Esophagus squamous epithelium (tissue), 5 donors: ENCODE results near the gene TRABD2B. TPM values are rescaled to one million over a fixed set of nuclear protein-coding genes. Genes with fewer than 3 reads are reported as not detected.

Source experiments
- DNase-seq: peaks from one replicate; lab custom pipeline; 2025; lab: John Stamatoyannopoulos, UW
- H3K27ac ChIP-seq, 4 donors: fragments of 200-600 bp; sonication (generic); one replicate each; pipeline ENCODE4 v1.5.1; 2016 to 2019; ENCODE audit warnings: mild to moderate bottlenecking in 1 of 4
- H3K27me3 ChIP-seq, 4 donors: fragments of 200-600 bp; sonication (generic); 1 replicate in 3 of 4; 2 replicates in 1 of 4; pipeline versions ENCODE4 v1.5.1 to v1.6.0; 2017 to 2021; ENCODE audit warnings: antibody characterized with exemption in 1 of 4
- H3K36me3 ChIP-seq, 3 donors: fragments of 200-600 bp; sonication (generic); one replicate each; pipeline ENCODE4 v1.5.1; 2016 to 2019
- H3K4me1 ChIP-seq, 3 donors: fragments of 200-600 bp; sonication (generic); one replicate each; pipeline ENCODE4 v1.5.1; 2017 to 2019
- H3K4me3 ChIP-seq, 4 donors: fragments of 200-600 bp; sonication (generic); 1 replicate in 3 of 4; 2 replicates in 1 of 4; pipeline ENCODE4 v1.5.1; 2016 to 2019; ENCODE audit warnings: mild to moderate bottlenecking in 2 of 4, moderate library complexity in 1 of 4
- H3K9me3 ChIP-seq, 3 donors: fragments of 200-600 bp; sonication (generic); one replicate each; pipeline ENCODE4 v1.5.1; 2016 to 2019
- POLR2A ChIP-seq, 4 donors: fragments of 450-650 bp; IDR thresholded peaks; one replicate each; pipeline ENCODE4 v1.6.1; 2017; ENCODE audit warnings: antibody characterized with exemption in 4 of 4, mild to moderate bottlenecking in 4 of 4, moderate library complexity in 3 of 4
- WGBS, 2 donors: methylation state at CpG; one replicate each; pipeline ENCODE4 v1.1.5; 2018; 5-methylcytosine and 5-hydroxymethylcytosine counted together
- intact Hi-C: fragments of 100-400 bp; cut with DNase I; formaldehyde crosslinking; loops from one replicate; pipeline ENCODE4 v1.15.0; 2022
- total RNA-seq, 4 donors: library from RNA; depleted of rRNA; stranded (reverse); fragments of >200 nt; gene quantifications; one replicate each; pipeline ENCODE4 v1.1.0, GENCODE V29; 2016
- TF ChIP-seq, protein P1 (sequence below), 6 experiments: fragments of 450-650 bp in 4 of 6; fragments of 200-600 bp in 2 of 6; sonication (generic) in 2 of 6; IDR thresholded peaks; one replicate each; pipeline ENCODE4 v1.5.1; 2016 to 2019; ENCODE audit warnings: antibody characterized with exemption in 6 of 6, mild to moderate bottlenecking in 4 of 6, moderate library complexity in 4 of 6
- donor health status: DM: yes; HTN: yes; CAD: no.

The TRABD2B gene
- total RNA-seq, 4 donors from 2014 or later, result 0.26 to 1.7 (median 0.50) TPM

DNA sequence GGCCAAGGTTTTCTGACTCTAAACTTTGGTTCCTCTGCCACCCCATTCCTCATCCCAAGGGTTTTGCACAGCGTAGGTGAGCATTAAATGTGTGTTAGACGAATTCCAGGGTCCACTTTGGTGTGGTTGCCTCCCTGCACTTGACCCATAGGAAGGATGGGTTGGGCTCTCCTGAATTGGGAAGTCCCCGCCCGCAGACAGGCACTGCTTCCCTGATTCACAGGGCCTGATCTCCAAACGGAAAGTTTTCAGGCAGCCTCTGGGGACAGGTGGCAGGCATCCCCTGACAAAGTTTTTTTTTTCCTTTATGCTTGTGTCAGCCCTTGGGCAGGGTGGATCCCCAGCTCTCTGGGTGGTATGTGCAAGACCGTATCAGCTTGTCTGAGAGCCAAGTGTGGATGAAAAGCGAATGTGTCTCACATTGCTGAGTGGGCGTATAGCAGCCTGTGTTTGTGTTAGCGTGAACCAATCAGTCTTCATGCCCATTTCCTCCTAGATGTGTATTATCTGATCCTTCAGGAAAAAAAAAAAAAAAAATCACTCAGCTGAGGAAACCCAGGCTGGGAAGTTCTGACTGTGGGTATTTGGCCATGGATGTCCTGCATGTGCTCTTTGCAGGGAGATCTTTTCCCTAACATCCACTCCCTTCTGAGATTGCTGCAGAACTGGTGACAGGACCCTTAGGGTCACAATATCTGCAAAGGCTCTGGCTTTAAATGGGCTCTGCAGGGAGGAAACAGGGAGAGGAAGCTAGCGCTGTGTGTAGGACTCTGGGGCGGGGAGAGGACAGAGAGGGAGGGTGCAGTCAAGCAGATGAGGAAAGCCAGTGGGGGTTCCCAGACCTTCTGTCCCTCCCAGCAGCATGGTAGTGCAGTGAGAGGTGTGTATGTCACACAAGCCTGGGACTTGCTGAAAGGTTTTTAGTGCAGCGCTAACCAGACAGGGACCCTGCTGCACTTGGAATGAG is 42.2 kb upstream of the TRABD2B start:
- 24 to 32% methylated on average over 11 of the region's 12 CpGs for WGBS, 2 donors
- Histone ChIP-seq H3K9me3 (no peaks in the 10 kb centered on the region), H3K4me1 (peaks cover 0 to 16% (median 14%) of the 10 kb centered on the region in 3 donors), H3K36me3 (no peaks in the 10 kb centered on the region), H3K4me3 (no peak overlapping the region), H3K27ac (no peak overlapping the region), H3K27me3 (peaks cover 0 to 39% (median 0%) of the 10 kb centered on the region in 4 donors)
- TF ChIP-seq, protein P1, sequence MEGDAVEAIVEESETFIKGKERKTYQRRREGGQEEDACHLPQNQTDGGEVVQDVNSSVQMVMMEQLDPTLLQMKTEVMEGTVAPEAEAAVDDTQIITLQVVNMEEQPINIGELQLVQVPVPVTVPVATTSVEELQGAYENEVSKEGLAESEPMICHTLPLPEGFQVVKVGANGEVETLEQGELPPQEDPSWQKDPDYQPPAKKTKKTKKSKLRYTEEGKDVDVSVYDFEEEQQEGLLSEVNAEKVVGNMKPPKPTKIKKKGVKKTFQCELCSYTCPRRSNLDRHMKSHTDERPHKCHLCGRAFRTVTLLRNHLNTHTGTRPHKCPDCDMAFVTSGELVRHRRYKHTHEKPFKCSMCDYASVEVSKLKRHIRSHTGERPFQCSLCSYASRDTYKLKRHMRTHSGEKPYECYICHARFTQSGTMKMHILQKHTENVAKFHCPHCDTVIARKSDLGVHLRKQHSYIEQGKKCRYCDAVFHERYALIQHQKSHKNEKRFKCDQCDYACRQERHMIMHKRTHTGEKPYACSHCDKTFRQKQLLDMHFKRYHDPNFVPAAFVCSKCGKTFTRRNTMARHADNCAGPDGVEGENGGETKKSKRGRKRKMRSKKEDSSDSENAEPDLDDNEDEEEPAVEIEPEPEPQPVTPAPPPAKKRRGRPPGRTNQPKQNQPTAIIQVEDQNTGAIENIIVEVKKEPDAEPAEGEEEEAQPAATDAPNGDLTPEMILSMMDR (IDR thresholded peaks at IDR 0.05), result no peak
- TF ChIP-seq POLR2A (IDR thresholded peaks at IDR 0.05), result no peak
- DNase-seq, result no peak
- intact Hi-C loops, result no loop called here

DNA sequence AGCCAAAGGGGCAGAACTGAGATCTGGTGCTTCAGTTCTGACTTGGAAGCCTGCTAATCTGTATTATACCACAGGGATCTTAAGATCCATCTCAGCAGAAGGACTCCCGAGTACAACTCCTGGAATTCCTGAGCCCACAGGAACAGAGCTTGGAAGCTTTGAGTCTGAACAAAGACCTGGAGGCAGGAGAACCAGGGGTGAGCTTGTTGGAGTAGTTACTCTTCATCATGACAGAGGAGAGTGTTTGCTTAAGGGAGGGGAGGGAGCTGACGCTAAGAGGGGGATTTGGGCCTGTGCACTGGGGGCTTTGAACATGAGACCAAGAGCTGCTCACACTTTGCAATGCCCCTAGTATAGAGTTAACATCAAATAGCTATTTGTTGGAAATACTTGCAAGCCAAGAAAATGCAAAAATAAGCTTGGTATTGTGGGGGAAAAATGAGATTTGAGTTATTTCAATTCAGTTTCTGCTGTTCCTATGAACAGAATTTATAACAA is 41.1 kb upstream of the TRABD2B start:
- intact Hi-C loops, result no loop called here
- H3K9me3 ChIP-seq, result no peaks in the 10 kb centered on the region
- peaks cover 0 to 16% (median 14%) of the 10 kb centered on the region in 3 donors for H3K4me1 ChIP-seq
- 60 to 65% methylated on average over 2 of the region's 2 CpGs for WGBS, 2 donors
- no peak for DNase-seq
- no peak overlapping the region for H3K27ac ChIP-seq
- no peak overlapping the region for H3K4me3 ChIP-seq
- H3K27me3 ChIP-seq, result peaks cover 0 to 43% (median 0%) of the 10 kb centered on the region in 4 donors
- no peak for TF ChIP-seq POLR2A (IDR thresholded peaks at IDR 0.05)
- TF ChIP-seq, protein P1 (IDR thresholded peaks at IDR 0.05), result no peak
- H3K36me3 ChIP-seq, result no peaks in the 10 kb centered on the region

DNA sequence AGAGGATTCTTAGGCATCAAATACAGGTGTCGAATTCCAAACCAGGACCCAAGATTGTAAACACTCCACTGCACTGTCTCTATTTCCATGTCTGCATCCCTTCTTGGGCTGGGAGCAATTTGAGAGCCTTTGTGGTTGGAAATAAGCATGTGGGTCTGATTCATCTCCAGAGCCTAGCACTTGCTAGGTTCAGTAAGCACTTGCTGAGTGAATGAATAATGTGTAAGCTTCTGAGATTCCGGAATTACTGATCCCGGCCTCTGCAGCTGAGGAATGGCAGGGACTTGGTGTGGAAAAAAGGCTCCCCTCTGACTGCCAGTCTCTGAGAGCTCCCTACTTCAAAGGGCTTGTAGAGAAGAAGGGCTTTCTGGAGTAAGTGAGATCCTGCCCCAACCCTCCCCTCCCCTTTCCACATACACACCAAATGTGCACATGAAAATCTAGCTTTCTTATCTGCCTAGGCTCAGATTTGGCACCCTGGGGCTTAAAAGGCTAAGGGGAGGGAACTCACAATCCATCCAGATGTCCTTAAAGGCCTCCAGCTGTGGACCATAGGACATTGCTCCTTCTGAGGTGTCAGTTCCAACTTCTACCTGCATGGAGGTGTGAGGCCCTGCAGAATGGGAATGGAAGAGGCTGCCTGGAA is 39.6 kb upstream of the TRABD2B start:
- Histone ChIP-seq H3K4me1 (peaks cover 0 to 16% (median 14%) of the 10 kb centered on the region in 3 donors), H3K27ac (no peak overlapping the region), H3K9me3 (no peaks in the 10 kb centered on the region), H3K36me3 (no peaks in the 10 kb centered on the region), H3K27me3 (peaks cover 0 to 41% (median 0%) of the 10 kb centered on the region in 4 donors), H3K4me3 (no peak overlapping the region)
- intact Hi-C loops, result no loop called here
- no peak for DNase-seq
- WGBS, 2 donors, result 73 to 79% methylated on average over 2 to 3 of the region's 3 CpGs
- TF ChIP-seq, protein P1 (IDR thresholded peaks at IDR 0.05), result no peak
- TF ChIP-seq POLR2A (IDR thresholded peaks at IDR 0.05), result no peak

DNA sequence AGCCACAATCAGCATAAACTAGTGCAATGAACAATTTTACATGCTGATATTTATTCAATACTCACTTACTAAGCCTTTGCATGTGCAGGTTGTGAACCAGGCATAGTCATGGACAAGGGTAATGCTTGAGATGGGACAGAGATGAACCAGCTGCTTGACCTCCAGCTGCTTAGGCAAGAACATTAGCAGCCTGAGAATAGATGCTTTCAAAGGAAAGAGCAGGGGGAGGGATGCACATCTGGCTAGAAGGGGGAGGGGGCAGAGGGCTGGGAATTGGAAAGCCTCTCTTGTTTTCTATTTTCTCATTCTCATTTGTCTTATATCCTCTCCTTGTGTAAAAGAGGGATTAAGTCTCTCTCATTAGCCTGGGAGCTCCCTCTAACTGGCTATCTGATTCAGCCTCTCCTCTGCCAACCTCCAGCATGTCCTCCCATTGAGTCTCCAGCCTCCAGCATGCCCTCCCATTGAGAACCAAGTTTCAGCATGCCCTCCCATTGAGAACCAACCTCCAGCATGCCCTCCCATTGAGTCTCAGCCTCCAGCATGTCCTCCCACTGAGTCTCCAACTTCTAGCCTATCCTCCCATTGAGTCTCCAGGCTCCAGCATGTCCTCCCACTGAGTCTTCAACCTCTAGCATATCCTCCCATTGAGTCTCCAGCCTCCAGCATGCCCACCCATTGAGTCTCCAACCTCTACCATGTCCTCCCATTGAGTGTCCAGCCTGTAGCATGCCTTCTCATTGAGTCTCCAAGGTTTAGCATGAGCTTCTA is 38.4 kb upstream of the TRABD2B start:
- Histone ChIP-seq H3K36me3 (no peaks in the 10 kb centered on the region), H3K4me3 (no peak overlapping the region), H3K9me3 (no peaks in the 10 kb centered on the region), H3K27ac (no peak overlapping the region), H3K4me1 (peaks cover 0 to 16% (median 14%) of the 10 kb centered on the region in 3 donors), H3K27me3 (peaks cover 0 to 29% (median 0%) of the 10 kb centered on the region in 4 donors)
- DNase-seq, result no peak
- TF ChIP-seq POLR2A (IDR thresholded peaks at IDR 0.05), result no peak
- intact Hi-C loops, result no loop called here

DNA sequence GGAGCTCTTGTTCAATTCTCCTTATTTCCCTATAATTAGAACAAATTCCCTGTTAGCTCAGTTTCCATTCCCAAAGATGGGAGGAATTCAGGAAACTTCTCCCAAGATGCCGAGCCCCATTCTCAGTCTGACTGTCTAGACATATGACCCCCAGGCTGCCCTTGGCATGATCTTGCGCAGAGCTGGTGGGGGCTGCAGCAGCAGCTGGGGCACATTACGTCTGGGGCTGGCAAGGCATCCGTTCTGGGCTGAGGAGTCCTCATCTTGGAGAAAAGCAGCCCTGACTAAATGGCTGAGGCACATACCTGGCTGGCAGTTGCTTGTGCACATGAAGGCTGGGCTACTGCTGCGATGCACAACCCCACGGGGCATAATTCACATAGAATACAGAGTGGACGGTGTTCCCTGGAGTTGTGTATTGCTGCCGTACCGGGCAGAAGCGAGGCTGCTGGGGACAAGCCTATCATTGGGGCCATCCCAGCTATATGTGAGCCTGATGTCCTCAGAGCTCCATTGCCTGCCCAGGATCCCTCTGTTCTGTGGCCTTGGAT is 36.4 kb upstream of the TRABD2B start:
- Histone ChIP-seq H3K36me3 (no peaks in the 10 kb centered on the region), H3K4me3 (no peak overlapping the region), H3K9me3 (no peaks in the 10 kb centered on the region), H3K4me1 (no peaks in the 10 kb centered on the region), H3K27ac (no peak overlapping the region), H3K27me3 (peaks cover 0 to 20% (median 0%) of the 10 kb centered on the region in 4 donors)
- no peak for TF ChIP-seq POLR2A (IDR thresholded peaks at IDR 0.05)
- TF ChIP-seq, protein P1 (IDR thresholded peaks at IDR 0.05), result no peak
- intact Hi-C loops, result no loop called here
- 89 to 100% methylated on average over 3 to 6 of the region's 10 CpGs for WGBS, 2 donors
- DNase-seq, result no peak
